ENCODE data around the gene TRIM52. TPM values are rescaled to one million over a fixed set of nuclear protein-coding genes. Genes with fewer than 3 reads are reported as not detected.

The TRIM52 gene
- total RNA-seq, 1 experiment from 2014 or later, result 7.6 TPM

DNA sequence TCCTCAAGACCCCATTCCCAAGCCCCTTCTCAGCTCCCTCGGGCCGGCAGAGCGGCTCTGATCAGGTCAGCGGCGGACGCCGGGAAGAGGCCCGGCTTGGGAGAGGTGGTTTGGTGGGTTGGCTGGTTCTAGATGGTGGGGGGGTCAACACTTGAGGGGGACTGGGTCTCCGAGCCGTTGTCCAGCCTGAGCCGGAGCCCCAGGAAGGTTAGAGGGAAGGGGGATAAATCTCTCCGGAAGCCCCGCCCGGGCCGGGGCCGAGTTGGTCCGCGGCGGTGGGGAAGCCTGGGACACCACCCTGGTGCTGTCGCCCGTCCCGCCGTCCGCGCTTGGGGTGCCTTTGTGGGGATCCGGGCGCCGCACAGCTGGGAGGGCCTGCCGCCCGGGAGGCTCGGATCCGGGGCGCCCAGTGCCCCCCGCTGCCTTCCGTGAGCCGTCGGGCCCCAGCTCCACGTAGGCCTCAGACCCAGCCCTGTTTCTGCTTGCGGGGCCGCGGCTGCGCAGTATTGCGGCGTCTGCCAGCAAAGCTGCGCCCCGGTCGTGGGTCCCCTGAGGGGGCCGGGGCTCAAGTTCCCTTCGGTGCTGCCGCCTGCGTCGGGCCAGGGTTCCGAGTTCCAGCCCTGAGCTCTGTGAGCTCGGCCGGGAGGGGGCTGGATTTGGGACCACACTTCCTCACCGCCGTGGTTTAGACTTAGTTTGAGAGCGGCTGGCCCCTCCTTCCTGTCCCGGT lies 542 bp upstream of the TRIM52 start:
- CTCF ChIA-PET, result interaction anchor here (0.6 to 1.5 kb wide), 2 partner anchors 17 to 623 kb away, joined by 3 to 4 read pairs; no protein-coding TSS in a partner anchor
- Histone ChIP-seq H2AFZ (ENCODE audit: low read depth, low read length, poor library complexity, severe bottlenecking) (peak overlapping the region; percentile 17), H3K27ac (ENCODE audit: low read depth, low read length) (peak overlapping the region; percentile 97), H3K4me1 (ENCODE audit: control insufficient read depth in 1 of 2, insufficient read depth in 2 of 2, low read length in 2 of 2) (peaks cover 12 to 21% of the 10 kb centered on the region in 2 experiments; a peak in 3 of 4 replicates), H3K4me3 (replicated peaks in 1 of 2; ENCODE audit: low read depth in 1 of 2, low read length in 2 of 2) (peak overlapping the region; percentile 83 to 96), H3K9me2 (ENCODE audit: insufficient read depth) (no peaks in the 10 kb centered on the region), H3K27me3 (ENCODE audit: insufficient read depth, low read length) (no peaks in the 10 kb centered on the region), H3K9ac (ENCODE audit: low read length) (peak overlapping the region; percentile 99), H3K36me3 (ENCODE audit: control insufficient read depth in 1 of 2, insufficient read depth in 2 of 2, low read length in 2 of 2) (peaks cover 0 to 15% of the 10 kb centered on the region in 2 experiments; a peak in 2 of 4 replicates), H4K20me1 (ENCODE audit: insufficient read depth) (peaks cover 9% of the 10 kb centered on the region; the same call in 1 of the 2 replicates), H3K9me3 (ENCODE audit: control insufficient read depth in 1 of 2, insufficient read depth in 1 of 2, low read depth in 1 of 2, low read length in 2 of 2) (no peaks in the 10 kb centered on the region), H3K4me2 (ENCODE audit: low read length) (peak overlapping the region; percentile 85), H3K79me2 (ENCODE audit: insufficient read depth, low read length) (peaks cover 50% of the 10 kb centered on the region)
- ATAC-seq (peak; percentile 70), DNase-seq (ENCODE audit: low read depth, low spot score) (peak; percentile 48)
- POLR2A ChIA-PET, result interaction anchor here (0.9 to 3.0 kb wide), 6 partner anchors 8 to 40 kb away, joined by 3 to 18 read pairs (median 6); partner anchors contain the start of gene RACK1
- intact Hi-C loops (cut with micrococcal nuclease), result loop anchor here (1.0 kb wide), 1 partner anchor 43 kb away; no protein-coding TSS in a partner anchor
- RAD21 ChIA-PET (ENCODE audit: low non-redundant PET in 1 of 2, low total read pairs in 2 of 2, uncharacterized antibody in 2 of 2, unreplicated experiment in 2 of 2), result no interaction called here
- TF ChIP-seq RAD21 (IDR thresholded peaks at IDR 0.05; ENCODE audit: low read depth) (no peak), ZFX (IDR thresholded peaks at IDR 0.05) (peak; percentile 99), FOSL1 (IDR thresholded peaks at IDR 0.05; ENCODE audit: low read depth) (no peak), EZH2 (IDR thresholded peaks at IDR 0.05) (no peak), MAX (IDR thresholded peaks at IDR 0.05) (no peak), CEBPB (IDR thresholded peaks at IDR 0.05; ENCODE audit: low read depth) (no peak), TCF7L2 (IDR thresholded peaks at IDR 0.05; ENCODE audit: borderline replicate concordance, extremely low read depth, insufficient read depth, insufficient read length) (no peak), ELF1 (IDR thresholded peaks at IDR 0.05; ENCODE audit: borderline replicate concordance, low read depth) (no peak), ZNF274 (IDR thresholded peaks at IDR 0.05; ENCODE audit: low read depth, low read length) (no peak), ZBTB33 (IDR thresholded peaks at IDR 0.05; ENCODE audit: extremely low read depth, insufficient replicate concordance, low read length) (no peak), CBX3 (IDR thresholded peaks at IDR 0.05; ENCODE audit: low read depth) (no peak), POLR2A (IDR thresholded peaks at IDR 0.05; ENCODE audit: borderline replicate concordance, extremely low read depth, insufficient read depth, insufficient read length) (peak; percentile 52), JUND (IDR thresholded peaks at IDR 0.05) (no peak), SP1 (IDR thresholded peaks at IDR 0.05; ENCODE audit: low read depth) (no peak), POLR2AphosphoS5 (IDR thresholded peaks at IDR 0.05; ENCODE audit: low read depth, low read length) (peak; percentile 77)
- TF ChIP-seq, protein P1, sequence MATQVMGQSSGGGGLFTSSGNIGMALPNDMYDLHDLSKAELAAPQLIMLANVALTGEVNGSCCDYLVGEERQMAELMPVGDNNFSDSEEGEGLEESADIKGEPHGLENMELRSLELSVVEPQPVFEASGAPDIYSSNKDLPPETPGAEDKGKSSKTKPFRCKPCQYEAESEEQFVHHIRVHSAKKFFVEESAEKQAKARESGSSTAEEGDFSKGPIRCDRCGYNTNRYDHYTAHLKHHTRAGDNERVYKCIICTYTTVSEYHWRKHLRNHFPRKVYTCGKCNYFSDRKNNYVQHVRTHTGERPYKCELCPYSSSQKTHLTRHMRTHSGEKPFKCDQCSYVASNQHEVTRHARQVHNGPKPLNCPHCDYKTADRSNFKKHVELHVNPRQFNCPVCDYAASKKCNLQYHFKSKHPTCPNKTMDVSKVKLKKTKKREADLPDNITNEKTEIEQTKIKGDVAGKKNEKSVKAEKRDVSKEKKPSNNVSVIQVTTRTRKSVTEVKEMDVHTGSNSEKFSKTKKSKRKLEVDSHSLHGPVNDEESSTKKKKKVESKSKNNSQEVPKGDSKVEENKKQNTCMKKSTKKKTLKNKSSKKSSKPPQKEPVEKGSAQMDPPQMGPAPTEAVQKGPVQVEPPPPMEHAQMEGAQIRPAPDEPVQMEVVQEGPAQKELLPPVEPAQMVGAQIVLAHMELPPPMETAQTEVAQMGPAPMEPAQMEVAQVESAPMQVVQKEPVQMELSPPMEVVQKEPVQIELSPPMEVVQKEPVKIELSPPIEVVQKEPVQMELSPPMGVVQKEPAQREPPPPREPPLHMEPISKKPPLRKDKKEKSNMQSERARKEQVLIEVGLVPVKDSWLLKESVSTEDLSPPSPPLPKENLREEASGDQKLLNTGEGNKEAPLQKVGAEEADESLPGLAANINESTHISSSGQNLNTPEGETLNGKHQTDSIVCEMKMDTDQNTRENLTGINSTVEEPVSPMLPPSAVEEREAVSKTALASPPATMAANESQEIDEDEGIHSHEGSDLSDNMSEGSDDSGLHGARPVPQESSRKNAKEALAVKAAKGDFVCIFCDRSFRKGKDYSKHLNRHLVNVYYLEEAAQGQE (IDR thresholded peaks at IDR 0.05; ENCODE audit: low read depth), result no peak
- TF ChIP-seq, protein P2, sequence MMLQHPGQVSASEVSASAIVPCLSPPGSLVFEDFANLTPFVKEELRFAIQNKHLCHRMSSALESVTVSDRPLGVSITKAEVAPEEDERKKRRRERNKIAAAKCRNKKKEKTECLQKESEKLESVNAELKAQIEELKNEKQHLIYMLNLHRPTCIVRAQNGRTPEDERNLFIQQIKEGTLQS (IDR thresholded peaks at IDR 0.05), result no peak
- TF ChIP-seq, protein P3, sequence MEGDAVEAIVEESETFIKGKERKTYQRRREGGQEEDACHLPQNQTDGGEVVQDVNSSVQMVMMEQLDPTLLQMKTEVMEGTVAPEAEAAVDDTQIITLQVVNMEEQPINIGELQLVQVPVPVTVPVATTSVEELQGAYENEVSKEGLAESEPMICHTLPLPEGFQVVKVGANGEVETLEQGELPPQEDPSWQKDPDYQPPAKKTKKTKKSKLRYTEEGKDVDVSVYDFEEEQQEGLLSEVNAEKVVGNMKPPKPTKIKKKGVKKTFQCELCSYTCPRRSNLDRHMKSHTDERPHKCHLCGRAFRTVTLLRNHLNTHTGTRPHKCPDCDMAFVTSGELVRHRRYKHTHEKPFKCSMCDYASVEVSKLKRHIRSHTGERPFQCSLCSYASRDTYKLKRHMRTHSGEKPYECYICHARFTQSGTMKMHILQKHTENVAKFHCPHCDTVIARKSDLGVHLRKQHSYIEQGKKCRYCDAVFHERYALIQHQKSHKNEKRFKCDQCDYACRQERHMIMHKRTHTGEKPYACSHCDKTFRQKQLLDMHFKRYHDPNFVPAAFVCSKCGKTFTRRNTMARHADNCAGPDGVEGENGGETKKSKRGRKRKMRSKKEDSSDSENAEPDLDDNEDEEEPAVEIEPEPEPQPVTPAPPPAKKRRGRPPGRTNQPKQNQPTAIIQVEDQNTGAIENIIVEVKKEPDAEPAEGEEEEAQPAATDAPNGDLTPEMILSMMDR (IDR thresholded peaks at IDR 0.05 in 2 of 3, conservative IDR thresholded peaks at IDR 0.05 in 1 of 3; ENCODE audit: borderline replicate concordance in 1 of 3, insufficient read depth in 1 of 3, low read depth in 2 of 3, low read length in 2 of 3), result no peak
- no TSS peak for BruUV-seq (replicated peaks)
